ENCODE results near the gene KCNJ14.

- no peak for TF ChIP-seq CTCF (IDR thresholded peaks at IDR 0.05)
- no peak for TF ChIP-seq POLR2A (IDR thresholded peaks at IDR 0.05)
These were observed 57.3 kb downstream of the KCNJ14 start for GRCh38 chr19:48512504-48513288.

Data from Peyer's patch (tissue), 4 donors.